ENCODE measurements around the gene PTH.

Gene PTH

DNA sequence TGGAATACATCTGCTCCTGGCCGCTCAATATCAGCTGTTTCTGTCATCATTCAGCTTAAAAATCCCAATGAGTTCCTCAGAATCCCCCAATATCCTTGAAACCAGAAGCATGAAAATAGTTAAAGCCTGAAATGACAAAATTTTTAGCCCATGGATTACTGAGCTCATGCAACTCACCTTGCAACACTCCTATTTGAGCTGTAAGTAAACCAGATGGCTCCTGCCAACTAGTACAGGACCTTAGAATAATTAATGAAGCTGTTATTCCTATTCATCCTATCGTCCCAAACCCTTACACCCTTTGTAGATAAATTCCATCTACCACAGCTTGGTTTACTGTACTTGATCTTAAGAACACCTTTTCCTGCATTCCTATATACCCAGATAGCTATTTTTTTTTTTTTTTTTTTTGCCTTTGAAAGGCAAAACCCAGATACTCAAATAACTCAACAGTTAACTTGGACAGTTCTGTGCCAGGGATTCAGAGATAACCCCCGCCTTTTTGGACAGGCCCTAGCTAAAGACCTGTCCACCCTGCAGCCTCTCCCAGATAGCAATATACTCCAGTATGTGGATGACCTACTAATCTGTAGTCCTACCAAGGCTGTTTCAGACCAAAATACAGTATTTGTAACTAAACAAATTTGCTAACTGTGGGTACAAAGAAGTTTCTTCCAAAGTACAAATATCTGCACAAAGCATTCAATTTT is 22.6 kb downstream of the PTH start:
- in situ Hi-C loops (cut with MboI; ENCODE audit: low pct_unique_long_range_greater_than_20kb, low sequenced_read_pairs, unreplicated experiment): no loop called here
- TF ChIP-seq, protein P1, sequence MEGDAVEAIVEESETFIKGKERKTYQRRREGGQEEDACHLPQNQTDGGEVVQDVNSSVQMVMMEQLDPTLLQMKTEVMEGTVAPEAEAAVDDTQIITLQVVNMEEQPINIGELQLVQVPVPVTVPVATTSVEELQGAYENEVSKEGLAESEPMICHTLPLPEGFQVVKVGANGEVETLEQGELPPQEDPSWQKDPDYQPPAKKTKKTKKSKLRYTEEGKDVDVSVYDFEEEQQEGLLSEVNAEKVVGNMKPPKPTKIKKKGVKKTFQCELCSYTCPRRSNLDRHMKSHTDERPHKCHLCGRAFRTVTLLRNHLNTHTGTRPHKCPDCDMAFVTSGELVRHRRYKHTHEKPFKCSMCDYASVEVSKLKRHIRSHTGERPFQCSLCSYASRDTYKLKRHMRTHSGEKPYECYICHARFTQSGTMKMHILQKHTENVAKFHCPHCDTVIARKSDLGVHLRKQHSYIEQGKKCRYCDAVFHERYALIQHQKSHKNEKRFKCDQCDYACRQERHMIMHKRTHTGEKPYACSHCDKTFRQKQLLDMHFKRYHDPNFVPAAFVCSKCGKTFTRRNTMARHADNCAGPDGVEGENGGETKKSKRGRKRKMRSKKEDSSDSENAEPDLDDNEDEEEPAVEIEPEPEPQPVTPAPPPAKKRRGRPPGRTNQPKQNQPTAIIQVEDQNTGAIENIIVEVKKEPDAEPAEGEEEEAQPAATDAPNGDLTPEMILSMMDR (IDR thresholded peaks at IDR 0.05; ENCODE audit: extremely low read depth, insufficient read depth, missing control alignments): no peak
- no peak for DNase-seq (ENCODE audit: low spot score)

DNA sequence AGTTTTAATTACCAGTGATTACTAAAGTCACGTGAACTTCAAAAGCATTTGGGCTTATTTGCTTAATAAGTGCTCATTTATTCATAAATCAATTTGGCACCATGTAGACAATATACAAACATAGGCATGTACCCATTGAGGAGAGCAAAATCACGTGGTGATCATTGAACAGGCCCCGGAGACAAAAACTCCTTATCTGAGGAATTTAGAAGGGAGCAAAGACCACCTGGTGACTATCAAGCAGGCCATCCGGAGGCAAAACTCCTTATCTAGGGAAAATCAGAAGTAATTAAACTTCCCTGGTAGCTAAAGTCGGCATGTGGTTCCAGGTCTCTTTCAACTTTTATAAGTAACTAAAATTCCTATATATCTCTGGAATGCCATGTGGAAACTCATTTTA is 27.0 kb downstream of the PTH start:
- in situ Hi-C loops (cut with MboI; ENCODE audit: low pct_unique_long_range_greater_than_20kb, low sequenced_read_pairs, unreplicated experiment): no loop called here
- DNase-seq (ENCODE audit: low spot score): no peak
- TF ChIP-seq, protein P1 (IDR thresholded peaks at IDR 0.05; ENCODE audit: extremely low read depth, insufficient read depth, missing control alignments): no peak

DNA sequence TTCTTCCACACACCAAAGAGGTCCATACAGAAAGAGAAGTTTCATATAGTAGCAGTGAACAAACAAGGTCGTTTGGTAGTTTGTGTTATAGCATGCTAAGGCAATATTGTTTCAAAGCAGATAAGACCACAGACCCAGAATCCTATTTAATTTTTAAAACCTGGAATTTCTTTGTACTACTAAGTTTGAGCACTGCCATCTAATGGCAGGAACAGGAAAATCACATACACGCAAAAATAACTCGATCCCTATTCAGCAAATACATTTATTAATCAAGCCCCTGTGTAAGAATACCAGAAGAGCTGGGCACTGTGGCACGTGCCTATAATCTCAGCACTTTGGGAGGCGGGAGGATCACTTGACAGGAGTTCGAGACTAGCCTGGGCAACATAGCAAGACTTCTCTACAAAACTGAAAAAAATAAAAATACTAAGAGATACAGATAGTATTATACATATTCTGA is 29.9 kb downstream of the PTH start:
- peak; percentile 40 for DNase-seq (ENCODE audit: low spot score)
- in situ Hi-C loops (cut with MboI; ENCODE audit: low pct_unique_long_range_greater_than_20kb, low sequenced_read_pairs, unreplicated experiment): no loop called here
- TF ChIP-seq, protein P1 (IDR thresholded peaks at IDR 0.05; ENCODE audit: extremely low read depth, insufficient read depth, missing control alignments): peak; percentile 56

DNA sequence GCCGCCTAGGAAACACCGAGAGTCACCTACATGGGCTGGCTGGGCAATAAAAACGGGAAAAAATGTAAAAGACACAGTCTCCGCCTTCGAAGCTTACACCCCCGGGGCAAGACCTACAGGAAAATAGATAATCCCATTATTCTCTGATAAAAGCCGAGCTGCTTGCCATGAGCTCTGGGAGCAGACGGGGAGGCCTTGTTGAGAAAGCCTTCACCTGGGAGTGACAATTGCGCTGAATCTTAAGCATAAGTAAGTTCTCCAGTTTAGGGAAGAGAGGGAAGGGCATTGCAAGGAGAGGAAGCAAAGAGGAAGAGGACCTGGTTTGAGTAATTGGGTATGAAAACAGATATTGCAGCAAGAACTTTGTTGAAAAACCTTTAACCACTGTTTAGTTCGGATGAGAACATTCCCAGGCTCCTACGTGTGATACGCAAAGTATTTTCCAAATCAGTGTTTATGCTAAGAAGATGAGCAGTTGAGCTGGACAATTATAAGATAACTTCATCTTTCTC is 32.0 kb downstream of the PTH start:
- in situ Hi-C loops (cut with MboI; ENCODE audit: low pct_unique_long_range_greater_than_20kb, low sequenced_read_pairs, unreplicated experiment): no loop called here
- DNase-seq (ENCODE audit: low spot score): no peak

DNA sequence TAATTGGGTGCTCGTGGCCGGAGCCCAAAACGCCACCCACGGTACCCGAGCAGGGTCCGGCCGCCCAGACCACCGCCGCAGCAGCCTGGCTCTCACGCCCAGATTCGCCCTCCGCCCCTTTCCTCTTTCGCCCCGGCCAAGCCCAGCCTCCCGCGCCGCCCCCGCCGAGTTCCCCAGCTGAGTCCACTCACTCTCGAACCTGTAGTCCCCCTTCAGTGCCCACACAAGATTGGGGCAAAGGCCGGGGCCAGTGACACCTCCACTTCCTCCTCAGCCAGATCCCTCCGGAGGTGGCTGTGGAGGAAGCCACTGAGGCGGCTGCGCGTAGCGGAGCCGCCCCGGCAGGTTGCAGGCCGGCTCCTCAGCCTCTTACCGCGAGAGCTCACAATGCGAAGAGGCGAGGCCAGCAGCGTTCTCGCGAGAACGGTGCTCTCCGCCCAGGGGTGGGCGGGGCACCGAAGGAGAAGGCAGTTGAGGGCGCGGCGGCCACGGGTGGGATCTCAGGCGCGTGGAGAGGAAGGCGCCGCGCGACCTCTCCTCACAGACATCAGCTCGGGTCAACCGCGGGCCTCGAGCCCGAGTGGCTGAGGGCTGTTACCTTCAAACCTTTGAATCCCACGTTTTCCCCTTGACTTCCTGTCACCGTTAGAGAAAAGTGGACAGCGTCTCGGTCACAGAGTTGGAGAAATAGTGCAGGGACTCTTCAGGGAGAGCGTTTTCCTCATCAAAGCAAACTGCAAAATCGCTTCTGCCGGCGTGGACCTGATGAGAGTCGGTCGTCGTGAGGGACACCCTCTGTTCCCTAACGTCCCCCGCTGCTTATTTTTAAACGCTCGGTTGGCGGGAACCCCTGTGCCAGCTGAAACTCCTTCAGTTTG is 32.7 kb downstream of the PTH start, which contains the start of gene BTBD10:
Gene BTBD10 (minus strand): TSS at position 322 of the 878 bp plus-strand sequence. CDS start 18,098 bp downstream, outside the sequence.
- in situ Hi-C loops (cut with MboI; ENCODE audit: low pct_unique_long_range_greater_than_20kb, low sequenced_read_pairs, unreplicated experiment): no loop called here
- DNase-seq (ENCODE audit: low spot score): peak; percentile 91
- TF ChIP-seq, protein P1 (IDR thresholded peaks at IDR 0.05; ENCODE audit: extremely low read depth, insufficient read depth, missing control alignments): no peak

More for the DNA sequence above, 32.0 kb downstream of the PTH start:
- TF ChIP-seq, protein P1 (IDR thresholded peaks at IDR 0.05; ENCODE audit: extremely low read depth, insufficient read depth, missing control alignments): no peak

DNA sequence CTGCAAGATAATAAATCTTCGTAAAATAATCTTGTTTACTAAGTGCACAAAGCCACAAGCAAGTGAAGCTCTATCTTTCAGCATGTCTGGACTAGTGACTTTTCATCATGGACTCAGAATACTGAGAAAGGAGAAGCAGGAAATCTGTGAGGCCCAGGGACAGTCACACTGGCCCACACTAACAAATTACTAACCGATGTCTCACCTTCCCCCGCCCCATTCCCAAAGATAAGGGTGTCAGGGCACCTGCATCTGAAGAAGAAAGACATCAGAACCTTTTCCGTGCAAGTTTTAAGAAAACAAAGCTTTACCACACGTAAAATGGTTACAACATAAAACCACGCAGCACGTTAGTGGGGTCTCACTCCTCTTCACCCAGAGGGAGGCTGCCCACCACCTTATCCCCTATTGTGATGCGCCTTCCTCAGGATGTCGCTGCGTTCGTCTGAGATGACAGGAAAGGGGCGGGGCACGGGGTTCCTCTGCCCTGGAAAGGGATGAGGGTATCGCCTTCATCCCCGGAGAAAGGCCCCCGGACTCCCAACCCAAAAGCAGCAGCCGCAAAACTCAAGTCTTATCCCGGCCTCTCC is 33.4 kb downstream of the PTH start:
- TF ChIP-seq, protein P1 (IDR thresholded peaks at IDR 0.05; ENCODE audit: extremely low read depth, insufficient read depth, missing control alignments): no peak
- peak; percentile 40 for DNase-seq (ENCODE audit: low spot score)
- in situ Hi-C loops (cut with MboI; ENCODE audit: low pct_unique_long_range_greater_than_20kb, low sequenced_read_pairs, unreplicated experiment): no loop called here
